ENCODE results near the gene PHKB.

GRCh38 chr16:47492428-47493377, 31.6 kb downstream of the PHKB start:
- TF ChIP-seq GABPA (IDR thresholded peaks at IDR 0.05; ENCODE audit: borderline replicate concordance, insufficient read depth, low read length) (no peak), TAF1 (IDR thresholded peaks at IDR 0.05; ENCODE audit: low read depth, low read length) (no peak), KDM1A (IDR thresholded peaks at IDR 0.05; ENCODE audit: borderline replicate concordance, low read length) (no peak), ZNF274 (IDR thresholded peaks at IDR 0.05; ENCODE audit: borderline replicate concordance, extremely low read depth, low read length) (no peak), POLR2A (IDR thresholded peaks at IDR 0.05; ENCODE audit: control extremely low read depth in 1 of 2, low read depth in 2 of 2, low read length in 2 of 2) (no peak), SP4 (IDR thresholded peaks at IDR 0.05; ENCODE audit: low read length) (no peak), EP300 (IDR thresholded peaks at IDR 0.05; ENCODE audit: borderline replicate concordance in 1 of 2, low read depth in 2 of 2, low read length in 2 of 2) (no peak), RAD21 (IDR thresholded peaks at IDR 0.05 in 1 of 2, conservative IDR thresholded peaks at IDR 0.05 in 1 of 2; ENCODE audit: low read depth in 2 of 2, low read length in 2 of 2) (no peak), EZH2 (IDR thresholded peaks at IDR 0.05; ENCODE audit: low read depth, low read length, severe bottlenecking) (no peak), CEBPB (IDR thresholded peaks at IDR 0.05; ENCODE audit: low read depth, low read length) (no peak), CHD2 (IDR thresholded peaks at IDR 0.05; ENCODE audit: low read length) (no peak), SP1 (IDR thresholded peaks at IDR 0.05; ENCODE audit: low read depth, low read length) (no peak), SIRT6 (IDR thresholded peaks at IDR 0.05; ENCODE audit: low read length) (no peak), HDAC2 (IDR thresholded peaks at IDR 0.05; ENCODE audit: borderline replicate concordance in 1 of 2, low read depth in 2 of 2, low read length in 2 of 2) (no peak)

All from H1 (cell line).